CD4-positive, CD25-positive, alpha-beta regulatory T cell (primary cell): ENCODE results near the gene PRAMEF14. TPM values are rescaled to one million over a fixed set of nuclear protein-coding genes. Genes with fewer than 3 reads are reported as not detected.
"Not testable (repeated sequence)": the region's sequence is repeated elsewhere in the genome, so short reads cannot be mapped to it uniquely, and the experiment has no call there.

ENCODE experiments used
- ATAC-seq, 2 donors: fragments of 150-1000 bp; cut with Tn5 transposase; one replicate each; pipeline ENCODE4 v1.10.0; 2021; ENCODE audit warnings: low read depth in 2 of 2, moderate number of reproducible peaks in 2 of 2, moderate library complexity in 1 of 2
- DNase-seq, 3 donors: peaks; one replicate each; pipeline versions ENCODE4 v3.0.0 to v3.0.0-alpha.2; 2012 to 2022; ENCODE audit warnings: mixed read lengths in 1 of 3
- H3K27ac ChIP-seq: one replicate; pipeline ENCODE4 v1.7.0; 2013; ENCODE audit warnings: mild to moderate bottlenecking, low read length; ENCODE audit not compliant: insufficient read depth, poor library complexity, severe bottlenecking
- H3K27me3 ChIP-seq: one replicate; pipeline ENCODE4 v1.7.0; 2013; ENCODE audit warnings: low read length; ENCODE audit not compliant: control insufficient read depth, insufficient read depth
- H3K36me3 ChIP-seq: one replicate; pipeline ENCODE4 v1.7.0; 2013; ENCODE audit warnings: mild to moderate bottlenecking, low read length, moderate library complexity; ENCODE audit not compliant: control insufficient read depth, insufficient read depth
- H3K4me1 ChIP-seq: 2 replicates; pipeline ENCODE4 v1.7.0; 2013; ENCODE audit warnings: mild to moderate bottlenecking, low read length; ENCODE audit not compliant: insufficient read depth, control insufficient read depth, poor library complexity, severe bottlenecking
- H3K4me3 ChIP-seq: one replicate; pipeline ENCODE4 v1.7.0; 2013; ENCODE audit warnings: low read depth, mild to moderate bottlenecking, low read length, moderate library complexity
- H3K9me3 ChIP-seq, 2 experiments: 1 replicate in 1 of 2; 2 replicates in 1 of 2; pipeline ENCODE4 v1.7.0; 2013; ENCODE audit warnings: low read length in 2 of 2, mild to moderate bottlenecking in 1 of 2, moderate library complexity in 1 of 2; ENCODE audit not compliant: control insufficient read depth in 2 of 2
- H3K27ac Mint-ChIP-seq, 3 donors: one replicate each; pipeline ENCODE4 v1.8.0; 2020 to 2022; ENCODE audit warnings: mild to moderate bottlenecking in 3 of 3, mixed read lengths in 3 of 3, moderate library complexity in 2 of 3
- H3K27me3 Mint-ChIP-seq: one replicate; pipeline ENCODE4 v1.8.0; 2022; ENCODE audit warnings: mild to moderate bottlenecking, mixed read lengths
- H3K36me3 Mint-ChIP-seq: one replicate; pipeline ENCODE4 v1.8.0; 2020; ENCODE audit warnings: mixed read lengths
- H3K4me1 Mint-ChIP-seq, 4 donors: one replicate each; pipeline ENCODE4 v1.8.0; 2020 to 2022; ENCODE audit warnings: mixed read lengths in 4 of 4, mild to moderate bottlenecking in 1 of 4
- H3K4me3 Mint-ChIP-seq, 4 donors: one replicate each; pipeline ENCODE4 v1.8.0; 2020 to 2022; ENCODE audit warnings: mild to moderate bottlenecking in 4 of 4, mixed read lengths in 4 of 4, moderate library complexity in 3 of 4
- H3K9me3 Mint-ChIP-seq, 7 donors: one replicate each; pipeline ENCODE4 v1.8.0; 2020 to 2022; ENCODE audit warnings: mixed read lengths in 7 of 7, mild to moderate bottlenecking in 3 of 7, moderate library complexity in 2 of 7
- polyA plus RNA-seq, 4 donors: library from polyadenylated mRNA; unstranded; fragments of 300-500 nt; fragmentation: Illumina TruSeq; gene quantifications; one replicate each; pipeline ENCODE4 v1.2.3, GENCODE V29; 2021
- total RNA-seq: library from RNA; stranded (reverse); gene quantifications from one replicate; pipeline ENCODE4 v1.2.3, GENCODE V29; 2022

The PRAMEF14 gene
- total RNA-seq (not detected), polyA plus RNA-seq (not detected)

- H3K4me3 ChIP-seq, ATAC-seq, H3K4me1 Mint-ChIP-seq, H3K9me3 Mint-ChIP-seq, H3K27me3 ChIP-seq, H3K27ac Mint-ChIP-seq, H3K9me3 ChIP-seq, H3K27ac ChIP-seq, H3K4me3 Mint-ChIP-seq, H3K4me1 ChIP-seq, H3K36me3 ChIP-seq, H3K36me3 Mint-ChIP-seq, DNase-seq, H3K27me3 Mint-ChIP-seq: not testable (repeated sequence)
Observed at GRCh38 chr1:13347034-13347433, at the start of gene PRAMEF14. TSS of gene PRAMEF14 (minus strand) at chr1:13347134. CDS start at chr1:13345314, 1,820 bp downstream.

- not testable (repeated sequence) for H3K4me3 ChIP-seq, DNase-seq, H3K4me1 Mint-ChIP-seq, ATAC-seq, H3K9me3 Mint-ChIP-seq, H3K36me3 Mint-ChIP-seq, H3K9me3 ChIP-seq, H3K27ac Mint-ChIP-seq, H3K4me1 ChIP-seq, H3K36me3 ChIP-seq, H3K27me3 Mint-ChIP-seq, H3K27ac ChIP-seq, H3K27me3 ChIP-seq, H3K4me3 Mint-ChIP-seq
Observed at GRCh38 chr1:13395311-13395710, 48.4 kb upstream of the PRAMEF14 start.

GRCh38 chr1:13394761-13395160, 47.8 kb upstream of the PRAMEF14 start:
- H3K27me3 Mint-ChIP-seq, DNase-seq, H3K9me3 Mint-ChIP-seq, H3K4me3 ChIP-seq, H3K36me3 ChIP-seq, H3K4me1 ChIP-seq, H3K4me3 Mint-ChIP-seq, H3K36me3 Mint-ChIP-seq, H3K27ac Mint-ChIP-seq, H3K4me1 Mint-ChIP-seq, H3K27ac ChIP-seq, ATAC-seq, H3K9me3 ChIP-seq, H3K27me3 ChIP-seq: not testable (repeated sequence)

GRCh38 chr1:13393004-13393403, 46.1 kb upstream of the PRAMEF14 start:
- not testable (repeated sequence) for H3K27ac Mint-ChIP-seq, H3K4me3 Mint-ChIP-seq

GRCh38 chr1:13389332-13389731, 42.4 kb upstream of the PRAMEF14 start, which contains the start of gene PRAMEF17:
TSS of gene PRAMEF17 (plus strand) at chr1:13389632. CDS start at chr1:13389658, 26 bp downstream.
- H3K9me3 Mint-ChIP-seq, H3K36me3 Mint-ChIP-seq, H3K4me1 ChIP-seq, DNase-seq, H3K27ac ChIP-seq, H3K4me3 Mint-ChIP-seq, H3K36me3 ChIP-seq, H3K27me3 ChIP-seq, H3K9me3 ChIP-seq, H3K27ac Mint-ChIP-seq, H3K4me3 ChIP-seq, ATAC-seq, H3K27me3 Mint-ChIP-seq, H3K4me1 Mint-ChIP-seq: not testable (repeated sequence)

More at GRCh38 chr1:13393004-13393403, 46.1 kb upstream of the PRAMEF14 start:
- not testable (repeated sequence) for H3K27me3 Mint-ChIP-seq, H3K4me1 Mint-ChIP-seq, ATAC-seq, DNase-seq, H3K27ac ChIP-seq, H3K27me3 ChIP-seq, H3K9me3 ChIP-seq, H3K36me3 Mint-ChIP-seq, H3K9me3 Mint-ChIP-seq, H3K4me1 ChIP-seq, H3K36me3 ChIP-seq, H3K4me3 ChIP-seq

GRCh38 chr1:13380380-13380779, 33.4 kb upstream of the PRAMEF14 start:
- not testable (repeated sequence) for H3K27ac ChIP-seq, H3K27ac Mint-ChIP-seq, ATAC-seq, H3K4me3 Mint-ChIP-seq, H3K4me3 ChIP-seq, H3K9me3 ChIP-seq, H3K4me1 ChIP-seq, H3K9me3 Mint-ChIP-seq, H3K36me3 ChIP-seq, DNase-seq, H3K27me3 Mint-ChIP-seq, H3K27me3 ChIP-seq, H3K36me3 Mint-ChIP-seq, H3K4me1 Mint-ChIP-seq

- H3K9me3 Mint-ChIP-seq, DNase-seq, H3K27me3 ChIP-seq, ATAC-seq, H3K36me3 ChIP-seq, H3K36me3 Mint-ChIP-seq, H3K4me3 ChIP-seq, H3K27ac ChIP-seq, H3K9me3 ChIP-seq, H3K27me3 Mint-ChIP-seq, H3K4me3 Mint-ChIP-seq, H3K4me1 Mint-ChIP-seq, H3K27ac Mint-ChIP-seq, H3K4me1 ChIP-seq: not testable (repeated sequence)
Observed at GRCh38 chr1:13378983-13379382, 32.0 kb upstream of the PRAMEF14 start.

GRCh38 chr1:13368544-13368943, 21.6 kb upstream of the PRAMEF14 start:
- not testable (repeated sequence) for H3K9me3 Mint-ChIP-seq, H3K4me3 Mint-ChIP-seq, H3K4me3 ChIP-seq, H3K36me3 ChIP-seq, H3K36me3 Mint-ChIP-seq, H3K4me1 ChIP-seq, H3K27ac ChIP-seq, H3K27me3 Mint-ChIP-seq, H3K9me3 ChIP-seq, H3K27me3 ChIP-seq, ATAC-seq, H3K27ac Mint-ChIP-seq, H3K4me1 Mint-ChIP-seq
- DNase-seq, result peak in 1 of 3 donors; percentile 6
